ENCODE data around the gene FAM111A.

Gene FAM111A

GRCh38 chr11:59151761-59152160, 9.1 kb downstream of the FAM111A start:
- ChIA-PET POLR2A (interaction anchor here (1.4 kb wide), 1 partner anchor 10 kb away, joined by 3 read pairs; no protein-coding TSS in a partner anchor), CTCF (interaction anchor here (1.2 to 1.5 kb wide), 3 partner anchors 9 to 98 kb away, joined by 3 to 4 read pairs (median 4); partner anchors contain the start of gene FAM111A)
- TF ChIP-seq ZNF112 (tag by site-specific recombination; IDR thresholded peaks at IDR 0.05), result no peak

GRCh38 chr11:59152312-59152951, 9.8 kb downstream of the FAM111A start:
- Histone ChIP-seq H3K9me3 (ENCODE audit: control insufficient read depth, insufficient read depth, low read depth, low read length) (no peaks in the 10 kb centered on the region), H3K4me1 (ENCODE audit: control insufficient read depth, insufficient read depth, low read length) (no peaks in the 10 kb centered on the region), H3K4me3 (ENCODE audit: low read depth, low read length) (no peak overlapping the region), H3K27ac (ENCODE audit: extremely low read depth, low read depth, low read length) (no peak overlapping the region), H3K36me3 (ENCODE audit: control insufficient read depth in 2 of 2, insufficient read depth in 1 of 2, low read length in 2 of 2) (peaks cover 0 to 5% of the 10 kb centered on the region in 2 experiments; a peak in 1 of 3 replicates)
- ChIA-PET CTCF (interaction anchor here (1.2 to 1.5 kb wide), 2 partner anchors 10 to 17 kb away, joined by 4 read pairs; partner anchors contain the start of gene FAM111A), POLR2A (no interaction called here)
- TF ChIP-seq ZNF623 (tag by site-specific recombination; IDR thresholded peaks at IDR 0.05) (no peak), HOXD13 (CRISPR knock-in tag; IDR thresholded peaks at IDR 0.05; ENCODE audit: borderline replicate concordance) (no peak), ZNF571 (tag by site-specific recombination; IDR thresholded peaks at IDR 0.05) (no peak), ZNF670 (tag by site-specific recombination; IDR thresholded peaks at IDR 0.05; ENCODE audit: low read depth) (no peak), ZNF140 (tag by site-specific recombination; IDR thresholded peaks at IDR 0.05) (no peak), ZNF433 (tag by site-specific recombination; IDR thresholded peaks at IDR 0.05; ENCODE audit: low read depth) (no peak), ZNF391 (tag by site-specific recombination; IDR thresholded peaks at IDR 0.05; ENCODE audit: borderline replicate concordance, low read depth) (no peak), ZNF155 (tag by site-specific recombination; IDR thresholded peaks at IDR 0.05) (no peak), ELK4 (IDR thresholded peaks at IDR 0.05; ENCODE audit: borderline replicate concordance, low read depth, low read length) (no peak), ZNF645 (tag by site-specific recombination; IDR thresholded peaks at IDR 0.05) (no peak), ZNF223 (tag by site-specific recombination; IDR thresholded peaks at IDR 0.05) (no peak), ZNF792 (tag by site-specific recombination; IDR thresholded peaks at IDR 0.05) (no peak), ZNF366 (tag by site-specific recombination; conservative IDR thresholded peaks at IDR 0.05) (no peak), ATF2 (tag by site-specific recombination; IDR thresholded peaks at IDR 0.05; ENCODE audit: low read depth) (no peak), PBX3 (CRISPR knock-in tag; IDR thresholded peaks at IDR 0.05) (no peak), ZNF248 (tag by site-specific recombination; IDR thresholded peaks at IDR 0.05) (no peak), ZNF362 (tag by site-specific recombination; IDR thresholded peaks at IDR 0.05) (no peak)

More at GRCh38 chr11:59151761-59152160, 9.1 kb downstream of the FAM111A start:
- Histone ChIP-seq H3K9me3 (ENCODE audit: control insufficient read depth, insufficient read depth, low read depth, low read length) (no peaks in the 10 kb centered on the region), H3K4me3 (ENCODE audit: low read depth, low read length) (no peak overlapping the region), H3K4me1 (ENCODE audit: control insufficient read depth, insufficient read depth, low read length) (no peaks in the 10 kb centered on the region), H3K27ac (ENCODE audit: extremely low read depth, low read depth, low read length) (no peak overlapping the region), H3K36me3 (ENCODE audit: control insufficient read depth in 2 of 2, insufficient read depth in 1 of 2, low read length in 2 of 2) (peaks cover 0 to 5% of the 10 kb centered on the region in 2 experiments; a peak in 1 of 3 replicates)
